Measurements from ENCODE around the gene RAF1. TPM values are rescaled to one million over a fixed set of nuclear protein-coding genes. Genes with fewer than 3 reads are reported as not detected.

Gene RAF1
- total and polyA plus RNA-seq, 2 donors (not counting 1 experiment from before 2014, with no cell fraction given): 84.3 to 126 TPM

DNA sequence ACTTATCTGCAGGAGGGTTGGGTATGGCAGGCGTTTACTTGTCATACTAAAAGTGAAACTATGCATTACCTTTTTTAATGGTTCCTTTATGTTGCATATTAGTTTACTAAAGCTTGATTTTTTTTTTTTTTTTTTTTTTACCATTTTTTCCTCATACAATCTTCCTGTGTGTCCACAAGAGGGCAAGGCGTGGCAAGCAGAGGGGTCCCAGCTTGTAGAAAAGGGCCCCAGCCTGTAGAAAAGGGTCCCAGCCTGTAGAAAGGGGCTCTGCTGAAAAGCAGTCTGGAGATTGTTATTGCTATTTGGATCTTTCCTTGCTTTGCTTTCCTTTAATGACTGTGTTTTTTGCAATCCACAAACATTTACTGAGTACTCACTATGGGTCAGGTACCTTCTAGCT is 85.2 kb downstream of the RAF1 start:
- intact Hi-C loops (cut with micrococcal nuclease): no loop called here
- Histone ChIP-seq H3K27me3 (replicated peaks in 1 of 4; ENCODE audit: control extremely low read depth in 1 of 4, control insufficient read depth in 3 of 4, insufficient read depth in 4 of 4, low read length in 3 of 4) (no peaks in the 10 kb centered on the region), H3K79me2 (ENCODE audit: control insufficient read depth, insufficient read depth, low read length) (no peaks in the 10 kb centered on the region), H3K9me3 (ENCODE audit: control extremely low read depth in 1 of 3, control insufficient read depth in 2 of 3, insufficient read depth in 1 of 3, low read length in 2 of 3) (peaks cover 0 to 3% (median 0%) of the 10 kb centered on the region in 3 donors), H3K36me3 (replicated peaks in 1 of 2; ENCODE audit: control extremely low read depth in 1 of 2, control insufficient read depth in 1 of 2, extremely low read depth in 1 of 2, insufficient read depth in 2 of 2, low read length in 1 of 2) (peaks cover 26 to 82% of the 10 kb centered on the region in 2 experiments), H4K20me1 (ENCODE audit: control insufficient read depth, insufficient read depth, low read length, poor library complexity, severe bottlenecking) (no peaks in the 10 kb centered on the region), H3K9ac (ENCODE audit: low read length) (no peak overlapping the region), H2AFZ (ENCODE audit: insufficient read depth, low read depth, low read length, poor library complexity, severe bottlenecking) (no peak overlapping the region), H3K27ac (ENCODE audit: low read length in 2 of 2) (no peak overlapping the region), H3K4me3 (ENCODE audit: control extremely low read depth in 1 of 5, extremely low read depth in 1 of 5, insufficient read depth in 1 of 5, low read depth in 2 of 5, low read length in 4 of 5) (no peak overlapping the region), H3K4me1 (ENCODE audit: control insufficient read depth in 2 of 2, insufficient read depth in 2 of 2, low read length in 2 of 2) (peaks cover 3 to 6% of the 10 kb centered on the region in 2 donors), H3K4me2 (replicated peaks; ENCODE audit: low read depth, low read length, poor library complexity, severe bottlenecking) (no peak overlapping the region)
- no peak overlapping the region for H3K27ac Mint-ChIP-seq
- H3K4me1 Mint-ChIP-seq: peaks cover 5% of the 10 kb centered on the region
- POLR2A ChIA-PET: interaction anchor here (0.6 kb wide), 1 partner anchor 410 kb away, joined by 3 read pairs; no protein-coding TSS in a partner anchor
- no CpG with 5 or more reads among the region's 2 CpGs for WGBS (ENCODE audit: insufficient coverage)
- peaks cover 3% of the 10 kb centered on the region for H3K9me3 Mint-ChIP-seq (ENCODE audit: insufficient read depth)
- H3K4me3 Mint-ChIP-seq: no peak overlapping the region
- H3K27me3 Mint-ChIP-seq: no peaks in the 10 kb centered on the region
- CTCF ChIA-PET: interaction anchor here (0.9 to 1.5 kb wide), 3 partner anchors 12 to 25 kb away, joined by 3 to 5 read pairs (median 4); no protein-coding TSS in a partner anchor
- TF ChIP-seq EZH2 (IDR thresholded peaks at IDR 0.05; ENCODE audit: borderline replicate concordance, insufficient read depth, low read depth, low read length, poor library complexity, severe bottlenecking): no peak
- TF ChIP-seq CTCF (IDR thresholded peaks at IDR 0.05): no peak
- no peak for ATAC-seq (ENCODE audit: low read depth)
- no peak for DNase-seq

- H3K27me3 ChIP-seq (replicated peaks in 1 of 4; ENCODE audit: control extremely low read depth in 1 of 4, control insufficient read depth in 3 of 4, insufficient read depth in 4 of 4, low read length in 3 of 4): no peaks in the 10 kb centered on the region
- no peak overlapping the region for H3K9ac ChIP-seq (ENCODE audit: low read length)
- 100% methylated on average over 1 of the region's 5 CpGs for WGBS (ENCODE audit: insufficient coverage)
- H3K4me2 ChIP-seq (replicated peaks; ENCODE audit: low read depth, low read length, poor library complexity, severe bottlenecking): no peak overlapping the region
- H3K4me1 ChIP-seq (ENCODE audit: control insufficient read depth in 2 of 2, insufficient read depth in 2 of 2, low read length in 2 of 2): peaks cover 3 to 6% of the 10 kb centered on the region in 2 donors
- Mint-ChIP-seq H3K27ac (no peak overlapping the region), H3K9me3 (ENCODE audit: insufficient read depth) (peaks cover 3% of the 10 kb centered on the region), H3K27me3 (no peaks in the 10 kb centered on the region), H3K4me1 (peaks cover 5% of the 10 kb centered on the region), H3K4me3 (no peak overlapping the region)
- DNase-seq: no peak
- no peak for ATAC-seq (ENCODE audit: low read depth)
- no peak overlapping the region for H3K4me3 ChIP-seq (ENCODE audit: control extremely low read depth in 1 of 5, extremely low read depth in 1 of 5, insufficient read depth in 1 of 5, low read depth in 2 of 5, low read length in 4 of 5)
- H3K79me2 ChIP-seq (ENCODE audit: control insufficient read depth, insufficient read depth, low read length): no peaks in the 10 kb centered on the region
- H3K36me3 ChIP-seq (replicated peaks in 1 of 2; ENCODE audit: control extremely low read depth in 1 of 2, control insufficient read depth in 1 of 2, extremely low read depth in 1 of 2, insufficient read depth in 2 of 2, low read length in 1 of 2): peaks cover 28 to 79% of the 10 kb centered on the region in 2 experiments
- ChIA-PET CTCF (no interaction called here), POLR2A (no interaction called here)
- no peak overlapping the region for H2AFZ ChIP-seq (ENCODE audit: insufficient read depth, low read depth, low read length, poor library complexity, severe bottlenecking)
- H4K20me1 ChIP-seq (ENCODE audit: control insufficient read depth, insufficient read depth, low read length, poor library complexity, severe bottlenecking): no peaks in the 10 kb centered on the region
- TF ChIP-seq EZH2 (IDR thresholded peaks at IDR 0.05; ENCODE audit: borderline replicate concordance, insufficient read depth, low read depth, low read length, poor library complexity, severe bottlenecking) (no peak), CTCF (IDR thresholded peaks at IDR 0.05) (no peak)
- intact Hi-C loops (cut with micrococcal nuclease): no loop called here
- H3K27ac ChIP-seq (ENCODE audit: low read length in 2 of 2): no peak overlapping the region
- peaks cover 0 to 3% (median 0%) of the 10 kb centered on the region in 3 donors for H3K9me3 ChIP-seq (ENCODE audit: control extremely low read depth in 1 of 3, control insufficient read depth in 2 of 3, insufficient read depth in 1 of 3, low read length in 2 of 3)
Observed at GRCh38 chr3:12577379-12577778, 86.5 kb downstream of the RAF1 start.

Data from B cell (primary cell).